Cardiac septum (tissue), 1 donor: ENCODE data around the gene TRABD2B. TPM values are rescaled to one million over a fixed set of nuclear protein-coding genes. Genes with fewer than 3 reads are reported as not detected.

Source experiments
- DNase-seq: peaks from one replicate; pipeline ENCODE4 v3.0.0-alpha.2; 2020; ENCODE audit warnings: low spot score
- intact Hi-C: fragments of 100-400 bp; cut with DNase I; formaldehyde crosslinking; loops from one replicate; pipeline ENCODE4 v1.14.0; 2022
- total RNA-seq: library from RNA; stranded (reverse); fragmentation: NEBNext Ultra II Directional; extraction: Animal tissue kit (Norgen Biotek cat#: 25700); gene quantifications from one replicate; pipeline ENCODE4 v1.2.1, GENCODE V29; 2021
- donor health status: DM: no; HTN: no; CAD: no.

TRABD2B gene
- total RNA-seq, 1 donor from 2014 or later = 3.4 TPM

DNA sequence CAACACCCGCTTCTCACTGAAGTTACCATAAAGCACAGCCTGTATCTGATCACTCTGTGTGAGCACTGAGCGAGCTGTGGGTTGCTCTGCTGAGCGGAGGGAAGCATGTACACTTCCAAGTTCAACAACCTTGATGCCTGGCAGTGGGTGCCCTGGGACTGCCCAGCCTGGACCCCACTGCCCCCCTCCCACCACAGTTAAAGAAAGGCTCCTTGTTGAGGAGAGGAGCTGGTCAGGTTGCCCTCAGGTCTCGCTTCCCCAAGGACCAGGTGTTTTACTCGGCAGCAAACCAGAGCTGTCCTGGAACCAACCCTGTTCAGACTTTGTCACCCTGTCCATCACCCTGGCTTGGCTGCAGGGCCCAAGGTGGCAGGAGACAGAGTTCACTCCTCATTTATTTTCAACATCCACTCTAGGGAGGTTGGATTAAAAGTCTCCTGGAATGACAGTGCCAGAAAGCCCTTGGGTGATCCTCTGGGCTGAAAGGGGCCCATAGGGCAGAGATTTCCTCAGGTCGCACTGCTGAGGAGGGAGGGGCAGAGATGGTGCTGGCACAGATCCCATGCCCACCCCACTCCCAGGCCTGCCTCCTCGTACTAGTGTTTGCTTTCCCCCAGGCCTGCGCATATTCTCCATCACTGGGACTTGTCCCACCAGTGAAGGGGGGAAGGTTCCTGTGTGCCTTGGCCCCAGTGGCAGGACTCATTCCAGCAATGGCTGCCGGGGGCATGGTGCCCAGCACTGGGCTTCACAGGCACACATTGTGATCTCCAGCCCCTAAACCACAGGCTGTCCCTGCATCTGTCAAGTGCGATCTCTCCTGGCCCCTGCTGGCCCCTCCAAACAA, 101.7 kb downstream of the TRABD2B start:
- intact Hi-C loops = no loop called here

DNA sequence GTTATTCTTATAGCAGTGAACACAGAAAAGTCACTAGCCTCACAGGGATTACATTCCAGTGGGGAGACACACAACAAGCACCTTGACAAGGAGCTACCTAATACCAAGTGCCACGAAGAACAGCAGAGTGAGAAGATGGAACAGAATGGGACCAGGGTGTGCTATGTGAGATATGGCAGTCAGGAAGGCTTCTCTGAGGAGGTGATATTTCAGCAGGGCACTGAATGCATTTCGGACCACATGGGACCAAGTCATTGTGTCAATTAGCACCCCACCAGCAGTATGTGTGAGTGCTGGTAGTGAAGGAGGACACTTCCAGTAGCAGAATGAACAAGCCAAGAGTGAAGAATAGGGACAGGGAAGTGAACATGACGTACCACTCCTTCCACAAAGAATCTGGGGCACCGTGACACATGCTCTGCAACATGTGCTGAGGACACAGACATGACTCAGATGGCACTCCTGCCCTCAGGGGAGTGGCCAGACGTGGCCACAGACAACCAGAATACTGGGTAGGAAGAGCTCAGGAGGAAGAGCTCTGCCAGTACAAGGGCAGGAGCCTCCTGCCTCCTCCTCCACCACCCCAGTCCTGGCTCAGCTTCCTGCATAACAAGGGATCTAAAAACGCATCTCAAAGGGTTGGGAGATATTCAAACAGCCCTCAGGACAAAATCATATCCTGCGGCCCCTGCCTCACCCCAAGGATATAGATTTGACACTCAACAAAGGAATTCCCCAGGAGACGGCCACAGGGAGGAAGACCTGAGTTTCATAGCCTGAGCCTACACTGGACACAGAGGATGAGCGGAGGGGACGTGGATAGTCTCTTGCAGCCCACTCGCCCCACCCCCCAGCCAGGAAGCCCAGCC, 102.5 kb downstream of the TRABD2B start:
- no peak for DNase-seq
- intact Hi-C loops = no loop called here

More for the DNA sequence above, 101.7 kb downstream of the TRABD2B start:
- no peak for DNase-seq

DNA sequence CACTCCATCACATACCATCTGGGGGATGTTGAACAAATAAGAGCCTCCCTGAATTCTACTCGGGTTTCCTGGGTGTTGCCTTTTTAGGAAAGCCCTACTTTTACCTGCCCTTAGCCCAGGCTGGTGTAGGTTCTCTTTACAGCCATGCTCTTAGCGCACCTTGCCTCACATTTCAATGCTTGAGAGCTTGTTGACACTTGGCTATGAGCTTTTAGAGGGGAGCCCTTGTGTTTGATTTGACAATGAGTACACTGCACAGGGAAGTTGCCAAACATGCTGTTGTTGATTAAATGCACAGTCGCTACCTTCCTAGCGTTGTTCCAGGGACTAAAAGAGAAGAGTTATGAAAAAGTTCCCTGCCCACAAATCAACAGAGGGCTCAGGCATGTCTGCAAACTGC, 103.8 kb downstream of the TRABD2B start:
- intact Hi-C loops = no loop called here
- no peak for DNase-seq

DNA sequence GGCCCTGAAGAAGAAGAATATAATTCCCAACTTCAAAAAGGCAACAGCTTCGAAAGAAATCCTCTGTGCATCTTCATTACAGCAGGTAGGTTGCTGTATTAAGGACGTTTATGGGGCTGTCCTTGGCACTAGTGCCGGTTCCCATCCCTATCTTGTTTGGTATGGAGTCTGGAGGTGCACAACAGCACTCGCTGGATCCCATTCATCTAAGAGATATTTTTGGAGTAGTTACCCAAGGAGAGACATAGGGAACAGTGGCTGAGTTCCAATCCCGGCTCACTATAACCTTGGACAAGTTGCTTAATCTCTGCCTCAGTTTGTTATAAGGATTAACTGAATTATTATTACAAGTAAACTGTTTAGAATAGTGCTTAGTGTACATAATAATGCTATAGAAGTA, 106.4 kb downstream of the TRABD2B start:
- DNase-seq = no peak
- intact Hi-C loops = no loop called here

DNA sequence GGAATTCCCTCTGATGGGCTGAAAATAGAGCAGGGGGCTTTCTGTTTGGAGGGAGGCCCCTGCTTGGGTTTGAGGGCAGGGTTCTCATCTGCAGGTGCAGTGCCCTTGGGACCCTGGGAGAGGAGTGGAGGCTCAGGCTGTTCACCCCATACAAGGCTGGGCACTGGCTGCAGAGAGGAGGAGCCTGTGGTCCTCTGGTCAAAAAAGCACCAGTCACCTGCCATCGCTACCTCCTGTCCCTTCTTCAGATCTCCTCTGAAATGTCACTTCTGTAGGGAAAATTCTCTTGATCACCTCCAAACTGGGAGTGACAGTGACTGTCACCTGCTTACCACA, 108.9 kb downstream of the TRABD2B start:
- intact Hi-C loops = no loop called here

DNA sequence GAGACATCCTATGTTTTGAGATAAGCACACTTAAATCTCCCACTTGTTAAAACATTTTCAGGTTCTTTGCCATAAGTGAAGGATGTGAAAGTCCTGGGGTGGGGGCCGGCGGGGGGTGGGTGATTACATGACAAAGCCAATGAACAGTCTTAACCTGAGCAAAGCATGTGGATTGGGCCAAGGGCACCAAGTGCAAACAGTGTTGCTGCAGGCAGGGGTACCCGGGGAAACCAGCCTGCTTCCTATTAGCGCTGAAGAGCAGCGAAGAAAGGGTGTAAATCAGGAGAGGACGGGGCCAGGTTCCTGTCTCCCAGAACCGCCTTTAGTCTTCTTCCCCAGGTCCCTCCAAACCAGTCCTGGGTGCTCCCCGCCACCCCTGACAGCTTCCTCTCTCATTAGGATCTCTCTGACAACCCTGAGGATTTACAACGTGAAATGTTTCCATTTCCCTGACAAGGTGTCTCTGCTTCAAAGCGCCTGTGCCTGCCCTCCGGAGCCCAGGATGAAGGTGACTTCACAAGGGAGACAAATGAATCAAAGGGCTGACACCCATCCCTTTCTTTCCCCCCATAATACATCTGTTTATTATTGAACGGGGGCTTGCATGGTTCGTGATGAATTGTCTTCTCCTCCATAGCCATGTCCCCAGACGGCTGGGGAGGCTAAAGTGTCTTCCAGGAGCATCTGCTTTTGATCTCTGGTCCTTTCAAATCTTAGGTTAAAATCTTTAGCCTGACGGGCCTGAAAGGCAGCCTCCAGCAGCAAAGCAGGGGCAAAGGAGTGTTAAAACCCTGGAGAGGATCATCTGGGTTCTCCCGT, 109.5 kb downstream of the TRABD2B start:
- intact Hi-C loops = no loop called here
- DNase-seq = no peak

More for the DNA sequence above, 108.9 kb downstream of the TRABD2B start:
- no peak for DNase-seq

DNA sequence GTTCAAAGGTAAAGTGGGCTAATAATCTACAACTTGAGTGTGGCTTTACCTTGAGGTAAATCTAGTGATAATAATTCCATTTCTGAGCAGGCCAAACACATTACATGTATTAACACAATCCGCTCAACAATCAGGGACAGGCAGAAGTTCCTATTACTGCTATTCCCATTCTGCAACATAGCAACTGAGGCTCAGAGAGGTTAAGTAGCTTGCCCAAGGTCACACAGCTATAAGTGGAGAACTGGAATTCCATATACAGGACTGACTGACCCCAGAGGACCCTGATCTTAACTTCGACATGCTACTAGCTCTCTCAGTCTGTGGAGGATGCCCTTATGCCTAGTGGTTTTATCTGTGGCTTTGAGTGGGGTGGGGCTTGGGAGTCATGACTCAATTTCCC, 110.1 kb downstream of the TRABD2B start:
- intact Hi-C loops = no loop called here
- DNase-seq = no peak

DNA sequence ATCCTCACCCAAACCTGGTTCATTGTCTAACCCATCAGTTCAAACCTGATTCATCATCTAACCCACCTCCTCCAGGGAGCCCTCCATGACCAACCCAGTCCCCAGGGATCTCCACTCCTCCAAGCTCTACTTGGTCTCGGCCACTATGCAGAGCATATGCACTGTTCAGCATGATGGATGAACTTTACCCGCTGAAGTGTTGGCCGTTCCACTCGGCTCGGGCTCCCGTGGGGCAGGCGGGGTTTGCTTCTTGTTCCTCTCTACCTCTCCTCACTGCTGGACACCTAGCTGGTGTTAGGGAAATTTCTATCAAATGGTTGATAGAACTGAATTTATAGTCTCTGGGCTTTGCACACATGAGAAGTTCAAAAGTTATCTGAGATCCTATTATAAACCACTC, 111.0 kb downstream of the TRABD2B start:
- intact Hi-C loops = no loop called here

DNA sequence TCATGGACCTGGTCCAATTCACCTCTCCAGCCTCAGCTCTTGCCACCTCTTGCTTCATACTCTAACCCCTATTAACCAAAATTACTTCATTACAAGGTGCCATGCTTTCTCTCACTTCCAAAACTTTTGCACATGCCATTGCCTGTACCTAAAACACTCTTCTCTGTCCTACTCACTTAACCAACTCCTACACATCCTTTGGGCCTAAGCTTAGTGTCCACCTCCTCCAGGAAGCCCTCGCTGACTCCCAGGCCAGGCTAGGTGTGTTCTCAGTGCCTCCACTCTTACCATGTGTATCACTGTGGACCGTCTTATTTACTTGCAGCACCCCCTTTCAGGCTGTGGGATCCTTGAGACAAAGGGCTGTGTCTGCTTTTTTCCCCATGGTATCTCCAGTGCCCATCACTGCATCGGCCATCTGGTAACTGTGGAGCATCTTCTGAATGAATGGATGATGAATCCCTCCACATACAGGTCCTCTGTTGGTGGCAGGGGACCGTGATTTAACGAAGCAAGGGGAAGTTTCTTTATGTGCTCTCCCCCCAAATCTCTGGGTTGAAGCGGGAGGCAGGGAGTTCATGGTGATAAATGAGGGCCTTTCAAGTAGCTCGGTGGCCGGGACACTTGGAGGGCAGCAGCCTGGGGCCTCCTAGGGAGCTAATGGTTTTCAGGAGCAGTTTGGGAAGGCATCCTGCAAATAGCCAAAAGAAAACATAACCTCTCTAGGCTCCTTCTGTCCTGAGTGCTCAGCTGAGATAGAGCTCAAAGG, 111.9 kb downstream of the TRABD2B start:
- DNase-seq = peak; percentile 56
- intact Hi-C loops = no loop called here

More for the DNA sequence above, 111.0 kb downstream of the TRABD2B start:
- DNase-seq = peak; percentile 53

DNA sequence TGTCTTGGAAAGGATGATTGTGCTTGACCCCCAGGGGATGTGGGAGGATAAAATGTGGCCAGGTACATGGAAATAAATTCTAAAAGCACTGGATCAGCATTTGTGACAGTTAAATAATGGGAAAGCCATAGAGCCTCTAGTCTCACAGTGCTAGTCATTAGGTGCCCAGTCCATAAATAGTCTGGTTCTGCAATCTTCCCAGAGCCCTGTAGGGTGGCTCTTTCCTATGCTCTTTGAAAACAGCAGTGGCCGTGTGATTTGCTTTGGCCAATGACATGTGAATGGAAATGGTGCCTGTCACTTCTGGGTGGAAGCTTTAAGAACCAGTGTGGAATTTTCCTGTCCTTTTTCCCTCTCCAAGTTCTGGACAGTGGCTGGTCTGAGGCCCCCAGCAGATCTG, 113.2 kb downstream of the TRABD2B start:
- DNase-seq = no peak
- intact Hi-C loops = no loop called here

DNA sequence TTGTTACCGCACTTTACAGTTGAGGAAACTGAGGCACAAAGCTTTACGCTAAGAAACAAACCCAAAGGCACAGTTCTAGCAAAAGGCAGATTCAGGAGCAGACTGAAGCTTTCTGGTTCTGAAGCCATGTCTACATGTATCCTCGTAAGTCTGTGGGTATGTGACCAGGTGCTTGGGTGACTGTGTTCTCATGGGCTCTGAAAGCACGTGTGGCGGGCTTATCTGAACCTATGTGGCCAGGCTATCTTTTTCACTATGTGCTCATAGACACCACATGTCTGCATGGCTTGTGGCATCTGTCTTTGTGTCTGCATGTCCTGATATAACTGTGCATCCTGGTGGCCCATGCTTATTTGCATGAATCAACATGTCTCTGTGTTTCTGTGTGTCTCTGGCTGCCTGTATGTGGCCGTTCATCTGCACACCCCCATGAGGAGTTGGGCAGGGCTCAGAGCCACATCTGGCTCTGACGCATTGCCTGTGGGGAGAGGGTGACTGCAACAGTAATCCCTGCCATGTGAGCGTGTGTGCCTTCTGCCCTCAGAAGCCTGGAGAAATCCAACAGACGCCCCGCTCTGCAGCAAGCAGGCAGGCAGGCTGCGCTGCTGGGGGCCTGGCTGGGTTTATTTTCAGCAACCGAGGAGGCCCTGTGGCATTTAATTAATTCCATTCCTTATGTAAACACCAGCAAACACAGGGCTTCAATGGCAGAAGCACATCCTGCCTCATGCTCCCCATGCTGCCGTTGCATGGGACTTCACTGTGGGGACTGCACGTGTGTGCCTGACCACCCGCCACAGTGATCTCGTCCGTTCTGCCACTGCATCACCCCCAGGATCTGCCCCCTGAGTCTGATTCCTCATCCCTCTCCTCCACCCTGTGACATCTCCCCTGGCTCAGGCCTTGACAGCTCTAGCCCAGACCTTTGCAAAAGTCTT, 115.4 kb downstream of the TRABD2B start:
- DNase-seq = no peak
- intact Hi-C loops = no loop called here

DNA sequence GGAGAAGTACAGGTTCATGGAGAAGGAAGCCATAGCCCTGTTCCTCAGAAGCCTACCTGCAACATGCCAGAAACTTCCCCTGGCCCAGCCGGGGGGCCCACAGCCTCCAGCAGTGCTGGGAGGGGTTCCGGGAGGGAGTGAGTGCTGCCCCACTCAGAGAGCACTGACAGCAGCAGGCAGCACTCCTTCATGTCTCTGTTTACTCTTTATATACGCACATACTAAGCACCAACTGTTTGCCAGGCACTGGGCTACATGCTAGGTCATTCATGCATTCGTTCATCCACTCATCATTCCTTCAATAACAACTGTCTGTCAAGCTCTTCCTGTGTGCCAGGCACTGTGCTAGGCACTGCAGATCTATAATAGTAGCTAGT, 120.6 kb downstream of the TRABD2B start:
- intact Hi-C loops = no loop called here
- DNase-seq = peak; percentile 66

DNA sequence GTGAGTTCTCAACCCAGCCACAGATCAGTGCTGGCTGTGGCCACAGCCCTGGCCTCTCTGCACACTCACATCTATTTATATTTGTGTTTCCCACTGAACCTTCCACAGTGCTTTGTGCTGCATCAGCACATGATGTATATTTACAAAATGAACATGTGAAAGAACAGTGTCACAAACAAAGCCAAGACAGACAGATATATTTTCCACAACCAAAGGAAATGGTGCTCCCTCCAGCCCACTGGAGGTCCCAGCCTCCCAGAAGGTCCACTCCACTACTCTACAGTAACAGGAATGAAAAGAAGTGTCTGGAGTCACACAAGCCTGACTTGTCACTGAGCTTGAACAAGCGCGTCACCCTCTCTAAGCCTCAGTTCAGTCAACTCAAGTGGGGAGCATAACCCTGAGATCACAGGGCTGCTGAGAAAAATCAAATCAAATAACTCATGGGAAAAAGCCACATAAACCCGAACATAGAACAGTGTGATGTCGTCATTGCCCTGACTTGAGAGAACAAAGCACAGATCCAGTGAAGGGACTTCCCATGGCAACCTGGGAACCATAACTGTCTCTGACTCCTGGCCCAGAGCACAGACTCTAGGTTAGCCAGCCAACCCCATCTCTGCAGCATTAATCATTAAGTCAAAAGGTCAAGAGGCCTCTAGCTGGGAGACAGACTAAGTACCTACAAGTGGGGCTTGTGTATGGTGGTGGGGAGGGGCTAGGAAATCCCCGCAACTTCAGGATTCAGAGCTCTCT, 121.2 kb downstream of the TRABD2B start:
- peak; percentile 29 for DNase-seq
- intact Hi-C loops = no loop called here

DNA sequence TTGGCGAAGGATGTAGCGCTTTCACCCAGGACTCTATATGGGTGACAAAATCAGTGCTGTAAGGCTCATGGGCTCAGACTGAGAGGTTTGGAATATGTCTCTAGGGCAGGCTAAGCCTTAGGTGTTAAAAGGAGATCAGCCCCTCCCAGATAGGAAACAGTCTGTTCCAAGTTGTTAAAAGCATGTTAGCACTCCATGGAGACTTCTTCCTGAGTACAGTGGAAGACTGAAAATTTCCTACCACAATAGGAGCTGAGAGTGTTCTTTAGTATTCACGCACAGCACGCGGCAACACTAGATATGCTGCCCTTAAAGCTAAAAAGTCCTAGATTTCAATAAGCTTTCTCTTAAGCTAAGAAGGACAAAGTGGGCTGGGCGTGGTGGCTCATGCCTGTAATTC, 122.1 kb downstream of the TRABD2B start:
- intact Hi-C loops = no loop called here
- peak; percentile 61 for DNase-seq

DNA sequence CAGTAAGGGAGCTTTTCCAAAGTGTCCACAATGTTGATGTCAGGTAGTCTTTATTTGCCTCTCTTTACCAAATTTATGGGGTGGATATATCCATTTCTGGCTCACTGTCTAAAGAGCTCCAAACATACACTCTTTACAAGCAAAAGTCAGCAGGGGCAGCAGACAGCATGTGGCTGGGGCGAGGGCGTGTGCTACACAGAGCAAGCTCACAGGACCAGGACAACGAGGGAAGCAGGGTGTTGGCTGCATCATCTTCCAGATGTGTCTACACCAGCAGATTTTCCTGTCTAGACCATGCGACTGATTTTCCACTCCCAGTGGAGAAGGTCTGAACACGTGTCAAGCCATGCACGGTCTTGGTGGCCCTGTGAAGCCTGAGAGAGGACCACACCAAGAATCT, 123.8 kb downstream of the TRABD2B start:
- intact Hi-C loops = no loop called here
- DNase-seq = no peak

DNA sequence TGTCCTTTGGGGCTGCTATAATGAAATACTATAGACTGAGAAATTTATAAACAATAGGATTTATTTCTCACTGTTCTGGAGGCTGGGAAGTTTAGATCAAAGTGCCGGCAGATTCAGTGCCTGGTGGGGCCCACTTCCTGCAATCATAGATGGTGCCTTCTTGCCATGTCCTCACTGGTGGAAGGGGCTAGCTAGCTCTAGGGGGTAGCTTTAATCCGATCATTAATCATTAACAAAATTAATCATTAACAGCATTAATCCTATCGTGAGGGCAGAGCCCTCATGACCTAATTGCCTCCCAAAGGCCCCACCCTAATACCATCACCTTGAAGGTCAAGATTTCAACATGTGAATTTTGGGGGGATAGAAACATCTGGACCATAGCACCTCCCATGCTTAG, 124.3 kb downstream of the TRABD2B start:
- intact Hi-C loops = no loop called here

DNA sequence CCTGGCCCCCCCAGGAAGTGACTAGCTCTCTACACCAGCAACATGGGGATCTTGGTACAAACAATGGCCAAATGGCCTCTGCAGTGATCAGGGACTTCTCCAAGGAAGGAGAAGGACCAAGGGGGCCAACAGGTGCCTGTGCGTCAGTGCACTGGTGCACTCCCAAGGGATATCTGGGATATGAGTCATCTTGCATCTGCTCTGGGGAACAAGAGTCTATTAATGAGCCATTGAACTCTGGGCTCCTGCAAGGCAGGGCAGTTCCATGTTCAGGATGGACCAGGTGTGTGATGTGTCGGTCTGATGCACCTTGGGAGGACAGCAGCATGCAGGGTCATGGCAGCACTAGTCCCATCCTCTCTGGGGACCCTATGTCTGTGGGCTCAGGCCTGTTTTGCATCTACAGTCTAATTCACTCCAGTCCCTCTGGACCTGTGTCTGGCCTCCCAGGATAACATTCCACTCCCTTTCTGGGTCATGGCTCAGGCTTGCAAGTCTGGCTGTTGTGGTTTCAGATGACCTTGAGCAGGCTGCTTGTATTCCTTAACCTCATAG, 125.3 kb downstream of the TRABD2B start:
- peak; percentile 56 for DNase-seq
- intact Hi-C loops = no loop called here

More for the DNA sequence above, 124.3 kb downstream of the TRABD2B start:
- no peak for DNase-seq
